Measurements from ENCODE around the gene ZNF442.
"Not testable (repeated sequence)": the region's sequence is repeated elsewhere in the genome, so short reads cannot be mapped to it uniquely, and the experiment has no call there.

The ZNF442 gene

GRCh38 chr19:12365236-12366162 lies at the start of gene ZNF442:
ZNF442 (minus strand) TSS chr19:12365683; CDS start chr19:12363631, 2,052 bp downstream.
- DNase-seq: peak; percentile 90 to 91

GRCh38 chr19:12411893-12412292 lies 46.4 kb upstream of the ZNF442 start:
- no peak for DNase-seq

GRCh38 chr19:12400633-12401502 lies 35.4 kb upstream of the ZNF442 start, which contains the start of gene ZNF799:
ZNF799 (minus strand) TSS chr19:12401271; CDS start chr19:12401070, 201 bp downstream.
- DNase-seq: peak; percentile 93 to 96

GRCh38 chr19:12399901-12400632 lies 34.6 kb upstream of the ZNF442 start:
- not testable (repeated sequence) for DNase-seq

- not testable (repeated sequence) for DNase-seq
Observed at GRCh38 chr19:12391148-12391547, 25.7 kb upstream of the ZNF442 start.

- DNase-seq: not testable (repeated sequence)
Observed at GRCh38 chr19:12386365-12386764, 20.9 kb upstream of the ZNF442 start.

- DNase-seq: no peak
Observed at GRCh38 chr19:12380444-12380737, 14.9 kb upstream of the ZNF442 start.

GRCh38 chr19:12379732-12380443 lies 14.4 kb upstream of the ZNF442 start:
- no peak for DNase-seq

GRCh38 chr19:12374026-12374425 lies 8.5 kb upstream of the ZNF442 start:
- DNase-seq: no peak

GRCh38 chr19:12364391-12365235 lies 870 bp downstream of the ZNF442 start:
- DNase-seq: no peak

GRCh38 chr19:12362236-12362635 lies 3.2 kb downstream of the ZNF442 start:
- not testable (repeated sequence) for DNase-seq

- no peak for DNase-seq
Observed at GRCh38 chr19:12353375-12353774, 12.1 kb downstream of the ZNF442 start.

- no peak for DNase-seq
Observed at GRCh38 chr19:12350890-12351197, 14.6 kb downstream of the ZNF442 start.

- DNase-seq: no peak
Observed at GRCh38 chr19:12350185-12350889, 15.1 kb downstream of the ZNF442 start.

- DNase-seq: no peak
Observed at GRCh38 chr19:12346896-12347295, 18.6 kb downstream of the ZNF442 start.

- no peak for DNase-seq
Observed at GRCh38 chr19:12345197-12345596, 20.3 kb downstream of the ZNF442 start.

- DNase-seq: peak; percentile 93 to 96
Observed at GRCh38 chr19:12333162-12334159, 32.0 kb downstream of the ZNF442 start, which contains the start of gene ZNF563. ZNF563 (minus strand) TSS chr19:12333633; CDS start chr19:12333482, 151 bp downstream.

- no peak for DNase-seq
Observed at GRCh38 chr19:12331211-12331941, 34.1 kb downstream of the ZNF442 start.

- DNase-seq: no peak
Observed at GRCh38 chr19:12330340-12330739, 35.1 kb downstream of the ZNF442 start.
